ENCODE results near the gene MSL2. TPM values are rescaled to one million over a fixed set of nuclear protein-coding genes. Genes with fewer than 3 reads are reported as not detected.
"Not testable (repeated sequence)": the region's sequence is repeated elsewhere in the genome, so short reads cannot be mapped to it uniquely, and the experiment has no call there.

The MSL2 gene
- polyA plus RNA-seq, 1 donor (not counting 4 experiments of a cell fraction or from before 2014, with no cell fraction given): 9.5 TPM

- no peaks in the 10 kb centered on the region for H3K9me3 ChIP-seq (ENCODE audit: control insufficient read depth, low read depth, low read length)
- no peaks in the 10 kb centered on the region for H3K4me1 ChIP-seq (ENCODE audit: control insufficient read depth, extremely low read depth, insufficient read depth, low read length)
- no peak overlapping the region for H3K4me3 ChIP-seq (ENCODE audit: control insufficient read depth in 2 of 3, extremely low read depth in 1 of 3, insufficient read depth in 2 of 3, low read depth in 1 of 3, low read length in 3 of 3)
- TF ChIP-seq EZH2 (IDR thresholded peaks at IDR 0.05; ENCODE audit: low read length): no peak
- no peak for TF ChIP-seq CTCF (optimal IDR thresholded peaks at IDR 0.05 in 1 of 3, IDR thresholded peaks at IDR 0.05 in 1 of 3, conservative IDR thresholded peaks at IDR 0.05 in 1 of 3; ENCODE audit: extremely low read depth in 1 of 3, insufficient read depth in 2 of 3, low read length in 3 of 3)
- no peaks in the 10 kb centered on the region for H3K79me2 ChIP-seq (ENCODE audit: control insufficient read depth, insufficient read depth, low read length)
- dilution Hi-C loops (cut with MboI; ENCODE audit: extremely low pct_ligation_motif_present, low sequenced_read_pairs): no loop called here
- no peak overlapping the region for H3K4me2 ChIP-seq (ENCODE audit: control insufficient read depth, extremely low read depth, insufficient read depth, low read depth, low read length)
- no peak overlapping the region for H3K9ac ChIP-seq (ENCODE audit: control insufficient read depth, extremely low read depth, insufficient read depth, low read length)
- no peaks in the 10 kb centered on the region for H3K9me1 ChIP-seq (ENCODE audit: control insufficient read depth, extremely low read depth, insufficient read depth, low read length)
- DNase-seq (ENCODE audit: low read depth, low spot score) (no peak), FAIRE-seq (no peak)
- H4K20me1 ChIP-seq (ENCODE audit: control insufficient read depth, extremely low read depth, insufficient read depth, low read length): no peaks in the 10 kb centered on the region
- no peak overlapping the region for H2AFZ ChIP-seq (ENCODE audit: control insufficient read depth, low read length)
- no peaks in the 10 kb centered on the region for H3K27me3 ChIP-seq (ENCODE audit: control insufficient read depth, extremely low read depth, insufficient read depth, low read length)
- no peaks in the 10 kb centered on the region for H3K36me3 ChIP-seq (ENCODE audit: control insufficient read depth in 2 of 2, extremely low read depth in 1 of 2, insufficient read depth in 2 of 2, low read length in 2 of 2)
- H3K27ac ChIP-seq (ENCODE audit: control insufficient read depth, insufficient read depth, low read length): no peak overlapping the region
These were observed 13.8 kb upstream of the MSL2 start for GRCh38 chr3:136209921-136210320.

- dilution Hi-C loops (cut with MboI; ENCODE audit: extremely low pct_ligation_motif_present, low sequenced_read_pairs): no loop called here
- no peak for FAIRE-seq
These were observed 11.5 kb upstream of the MSL2 start for GRCh38 chr3:136207489-136208115.

GRCh38 chr3:136199219-136199618 lies 3.1 kb upstream of the MSL2 start:
- dilution Hi-C loops (cut with MboI; ENCODE audit: extremely low pct_ligation_motif_present, low sequenced_read_pairs): loop anchor here (25.0 kb wide), 1 partner anchor 138 kb away; no protein-coding TSS in a partner anchor

More at GRCh38 chr3:136207489-136208115, 11.5 kb upstream of the MSL2 start:
- no peaks in the 10 kb centered on the region for H3K36me3 ChIP-seq (ENCODE audit: control insufficient read depth in 2 of 2, extremely low read depth in 1 of 2, insufficient read depth in 2 of 2, low read length in 2 of 2)
- TF ChIP-seq CTCF (optimal IDR thresholded peaks at IDR 0.05 in 1 of 3, IDR thresholded peaks at IDR 0.05 in 1 of 3, conservative IDR thresholded peaks at IDR 0.05 in 1 of 3; ENCODE audit: extremely low read depth in 1 of 3, insufficient read depth in 2 of 3, low read length in 3 of 3) (no peak), EZH2 (IDR thresholded peaks at IDR 0.05; ENCODE audit: low read length) (no peak)
- H4K20me1 ChIP-seq (ENCODE audit: control insufficient read depth, extremely low read depth, insufficient read depth, low read length): no peaks in the 10 kb centered on the region
- no peak overlapping the region for H3K27ac ChIP-seq (ENCODE audit: control insufficient read depth, insufficient read depth, low read length)
- no peak for DNase-seq (ENCODE audit: low read depth, low spot score)
- no peaks in the 10 kb centered on the region for H3K9me3 ChIP-seq (ENCODE audit: control insufficient read depth, low read depth, low read length)
- no peak overlapping the region for H3K9ac ChIP-seq (ENCODE audit: control insufficient read depth, extremely low read depth, insufficient read depth, low read length)
- no peak overlapping the region for H3K4me2 ChIP-seq (ENCODE audit: control insufficient read depth, extremely low read depth, insufficient read depth, low read depth, low read length)
- H3K79me2 ChIP-seq (ENCODE audit: control insufficient read depth, insufficient read depth, low read length): no peaks in the 10 kb centered on the region
- H2AFZ ChIP-seq (ENCODE audit: control insufficient read depth, low read length): no peak overlapping the region
- H3K9me1 ChIP-seq (ENCODE audit: control insufficient read depth, extremely low read depth, insufficient read depth, low read length): no peaks in the 10 kb centered on the region
- H3K4me1 ChIP-seq (ENCODE audit: control insufficient read depth, extremely low read depth, insufficient read depth, low read length): no peaks in the 10 kb centered on the region
- no peaks in the 10 kb centered on the region for H3K27me3 ChIP-seq (ENCODE audit: control insufficient read depth, extremely low read depth, insufficient read depth, low read length)
- H3K4me3 ChIP-seq (ENCODE audit: control insufficient read depth in 2 of 3, extremely low read depth in 1 of 3, insufficient read depth in 2 of 3, low read depth in 1 of 3, low read length in 3 of 3): no peak overlapping the region

More at GRCh38 chr3:136199219-136199618, 3.1 kb upstream of the MSL2 start:
- H3K9ac ChIP-seq (ENCODE audit: control insufficient read depth, extremely low read depth, insufficient read depth, low read length); H3K9me3 ChIP-seq (ENCODE audit: control insufficient read depth, low read depth, low read length); H2AFZ ChIP-seq (ENCODE audit: control insufficient read depth, low read length); DNase-seq (ENCODE audit: low read depth, low spot score); H3K4me2 ChIP-seq (ENCODE audit: control insufficient read depth, extremely low read depth, insufficient read depth, low read depth, low read length); H3K27me3 ChIP-seq (ENCODE audit: control insufficient read depth, extremely low read depth, insufficient read depth, low read length); H3K4me3 ChIP-seq (ENCODE audit: control insufficient read depth in 2 of 3, extremely low read depth in 1 of 3, insufficient read depth in 2 of 3, low read depth in 1 of 3, low read length in 3 of 3); H3K9me1 ChIP-seq (ENCODE audit: control insufficient read depth, extremely low read depth, insufficient read depth, low read length); H3K36me3 ChIP-seq (ENCODE audit: control insufficient read depth in 2 of 2, extremely low read depth in 1 of 2, insufficient read depth in 2 of 2, low read length in 2 of 2); H4K20me1 ChIP-seq (ENCODE audit: control insufficient read depth, extremely low read depth, insufficient read depth, low read length); H3K27ac ChIP-seq (ENCODE audit: control insufficient read depth, insufficient read depth, low read length); FAIRE-seq: not testable (repeated sequence)
- H3K79me2 ChIP-seq (ENCODE audit: control insufficient read depth, insufficient read depth, low read length): peaks cover 14% of the 10 kb centered on the region
- peaks cover 12% of the 10 kb centered on the region for H3K4me1 ChIP-seq (ENCODE audit: control insufficient read depth, extremely low read depth, insufficient read depth, low read length)

Data from keratinocyte (primary cell).